Measurements from ENCODE around the gene RAB10.

DNA sequence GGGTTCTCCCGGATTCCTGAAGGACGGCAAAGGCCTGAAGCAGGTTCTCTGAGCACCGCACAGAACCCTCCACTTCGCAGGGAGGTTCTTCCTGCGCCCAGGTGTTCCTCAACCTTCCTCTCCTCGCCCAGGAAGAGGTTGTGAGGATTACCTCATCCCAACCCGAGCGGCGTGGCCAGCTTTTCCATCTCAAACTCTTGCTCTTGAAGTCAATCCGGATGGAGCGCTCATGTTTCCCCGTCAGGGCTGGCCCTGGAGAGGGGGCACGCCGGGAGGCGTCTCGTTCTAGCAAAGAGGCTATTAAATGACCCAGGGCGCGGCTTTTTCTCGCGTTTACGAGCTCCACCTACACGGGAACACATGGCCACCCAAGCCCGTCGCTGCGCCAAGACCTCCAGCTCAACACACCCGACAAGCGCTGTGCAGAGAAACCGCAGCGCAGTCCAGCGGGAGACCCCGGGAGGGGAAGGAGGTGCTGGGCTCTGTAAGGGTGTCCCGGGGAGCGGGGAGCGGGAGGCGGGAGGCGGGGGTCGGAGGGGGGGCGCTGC lies 540 bp upstream of the RAB10 start:
- TF ChIP-seq, protein P1, sequence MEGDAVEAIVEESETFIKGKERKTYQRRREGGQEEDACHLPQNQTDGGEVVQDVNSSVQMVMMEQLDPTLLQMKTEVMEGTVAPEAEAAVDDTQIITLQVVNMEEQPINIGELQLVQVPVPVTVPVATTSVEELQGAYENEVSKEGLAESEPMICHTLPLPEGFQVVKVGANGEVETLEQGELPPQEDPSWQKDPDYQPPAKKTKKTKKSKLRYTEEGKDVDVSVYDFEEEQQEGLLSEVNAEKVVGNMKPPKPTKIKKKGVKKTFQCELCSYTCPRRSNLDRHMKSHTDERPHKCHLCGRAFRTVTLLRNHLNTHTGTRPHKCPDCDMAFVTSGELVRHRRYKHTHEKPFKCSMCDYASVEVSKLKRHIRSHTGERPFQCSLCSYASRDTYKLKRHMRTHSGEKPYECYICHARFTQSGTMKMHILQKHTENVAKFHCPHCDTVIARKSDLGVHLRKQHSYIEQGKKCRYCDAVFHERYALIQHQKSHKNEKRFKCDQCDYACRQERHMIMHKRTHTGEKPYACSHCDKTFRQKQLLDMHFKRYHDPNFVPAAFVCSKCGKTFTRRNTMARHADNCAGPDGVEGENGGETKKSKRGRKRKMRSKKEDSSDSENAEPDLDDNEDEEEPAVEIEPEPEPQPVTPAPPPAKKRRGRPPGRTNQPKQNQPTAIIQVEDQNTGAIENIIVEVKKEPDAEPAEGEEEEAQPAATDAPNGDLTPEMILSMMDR (optimal IDR thresholded peaks at IDR 0.05 in 1 of 3, IDR thresholded peaks at IDR 0.05 in 1 of 3, conservative IDR thresholded peaks at IDR 0.05 in 1 of 3; ENCODE audit: extremely low read depth in 1 of 3, insufficient read depth in 2 of 3, low read length in 3 of 3): no peak
- TF ChIP-seq EZH2 (IDR thresholded peaks at IDR 0.05; ENCODE audit: low read length): no peak

All from keratinocyte (primary cell).